ENCODE results near the gene KIAA0825.

KIAA0825 gene

GRCh38 chr5:94309141-94309540 is 309.3 kb downstream of the KIAA0825 start:
- H3K36me3 ChIP-seq (ENCODE audit: control insufficient read depth in 2 of 2, insufficient read depth in 2 of 2, low read length in 2 of 2): no peaks in the 10 kb centered on the region
- no peaks in the 10 kb centered on the region for H3K4me1 ChIP-seq (ENCODE audit: control insufficient read depth, insufficient read depth, low read length)
- no peak overlapping the region for H3K27ac ChIP-seq (ENCODE audit: low read length)
- H3K4me3 ChIP-seq (ENCODE audit: low read length in 2 of 2): no peak overlapping the region
- no peaks in the 10 kb centered on the region for H3K27me3 ChIP-seq (ENCODE audit: control insufficient read depth in 1 of 2, insufficient read depth in 2 of 2, low read length in 2 of 2)
- no peaks in the 10 kb centered on the region for H3K9me3 ChIP-seq (ENCODE audit: control insufficient read depth in 2 of 2, low read length in 2 of 2)
- H3K9ac ChIP-seq (ENCODE audit: low read length in 2 of 2): no peak overlapping the region

DNA sequence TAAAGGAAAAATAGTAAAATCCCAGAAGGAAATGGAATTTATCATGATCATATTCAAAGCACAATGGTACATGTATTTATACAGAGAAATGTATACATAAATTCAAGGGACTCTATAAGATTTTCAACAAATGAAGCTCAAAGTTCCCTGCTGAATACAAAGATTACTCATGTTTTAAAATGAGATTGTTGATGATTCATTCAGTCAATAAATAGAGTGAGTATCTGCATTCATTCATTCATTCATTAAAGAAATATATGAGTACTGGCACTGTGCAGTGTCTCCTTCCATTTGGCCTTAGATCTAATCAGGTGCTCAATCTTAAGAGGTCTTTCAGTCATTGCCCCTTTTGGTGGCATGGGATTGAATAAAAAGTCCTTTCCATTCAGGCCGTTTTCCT is 310.0 kb downstream of the KIAA0825 start:
- Histone ChIP-seq H3K4me1 (ENCODE audit: control insufficient read depth, insufficient read depth, low read length) (no peaks in the 10 kb centered on the region), H3K36me3 (ENCODE audit: control insufficient read depth in 2 of 2, insufficient read depth in 2 of 2, low read length in 2 of 2) (no peaks in the 10 kb centered on the region), H3K27ac (ENCODE audit: low read length) (no peak overlapping the region), H3K9ac (ENCODE audit: low read length in 2 of 2) (no peak overlapping the region), H3K9me3 (ENCODE audit: control insufficient read depth in 2 of 2, low read length in 2 of 2) (no peaks in the 10 kb centered on the region), H3K4me3 (ENCODE audit: low read length in 2 of 2) (no peak overlapping the region), H3K27me3 (ENCODE audit: control insufficient read depth in 1 of 2, insufficient read depth in 2 of 2, low read length in 2 of 2) (no peaks in the 10 kb centered on the region)

DNA sequence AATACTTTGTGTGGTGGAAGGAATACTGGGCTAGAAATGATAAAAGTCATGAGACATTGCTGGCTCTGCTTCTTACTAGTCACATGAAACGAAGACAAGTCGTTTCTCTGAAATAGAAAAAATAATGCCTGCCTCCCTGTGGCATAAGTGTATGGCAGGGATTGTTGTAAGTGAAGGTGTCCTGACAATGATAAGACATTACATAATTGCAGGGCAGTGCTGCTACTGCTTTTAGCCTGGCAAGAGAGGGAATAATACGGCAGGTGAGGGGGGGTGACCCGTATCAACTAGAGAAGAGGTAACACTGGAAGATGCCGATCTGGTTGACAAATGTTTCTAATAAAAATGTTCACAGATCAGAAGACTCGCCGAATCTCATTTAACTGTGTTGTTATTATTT is 314.3 kb downstream of the KIAA0825 start:
- Histone ChIP-seq H3K9ac (ENCODE audit: low read length in 2 of 2) (no peak overlapping the region), H3K27ac (ENCODE audit: low read length) (no peak overlapping the region), H3K4me3 (ENCODE audit: low read length in 2 of 2) (no peak overlapping the region), H3K4me1 (ENCODE audit: control insufficient read depth, insufficient read depth, low read length) (no peaks in the 10 kb centered on the region), H3K36me3 (ENCODE audit: control insufficient read depth in 2 of 2, insufficient read depth in 2 of 2, low read length in 2 of 2) (no peaks in the 10 kb centered on the region), H3K9me3 (ENCODE audit: control insufficient read depth in 2 of 2, low read length in 2 of 2) (no peaks in the 10 kb centered on the region), H3K27me3 (ENCODE audit: control insufficient read depth in 1 of 2, insufficient read depth in 2 of 2, low read length in 2 of 2) (no peaks in the 10 kb centered on the region)

GRCh38 chr5:94288937-94289336 is 329.5 kb downstream of the KIAA0825 start:
- Histone ChIP-seq H3K27me3 (ENCODE audit: control insufficient read depth in 1 of 2, insufficient read depth in 2 of 2, low read length in 2 of 2) (no peaks in the 10 kb centered on the region), H3K27ac (ENCODE audit: low read length) (no peak overlapping the region), H3K4me3 (ENCODE audit: low read length in 2 of 2) (no peak overlapping the region), H3K36me3 (ENCODE audit: control insufficient read depth in 2 of 2, insufficient read depth in 2 of 2, low read length in 2 of 2) (no peaks in the 10 kb centered on the region), H3K4me1 (ENCODE audit: control insufficient read depth, insufficient read depth, low read length) (no peaks in the 10 kb centered on the region), H3K9ac (ENCODE audit: low read length in 2 of 2) (no peak overlapping the region), H3K9me3 (ENCODE audit: control insufficient read depth in 2 of 2, low read length in 2 of 2) (no peaks in the 10 kb centered on the region)

GRCh38 chr5:94285984-94286383 is 332.4 kb downstream of the KIAA0825 start:
- Histone ChIP-seq H3K27me3 (ENCODE audit: control insufficient read depth in 1 of 2, insufficient read depth in 2 of 2, low read length in 2 of 2) (no peaks in the 10 kb centered on the region), H3K36me3 (ENCODE audit: control insufficient read depth in 2 of 2, insufficient read depth in 2 of 2, low read length in 2 of 2) (no peaks in the 10 kb centered on the region), H3K9ac (ENCODE audit: low read length in 2 of 2) (no peak overlapping the region), H3K9me3 (ENCODE audit: control insufficient read depth in 2 of 2, low read length in 2 of 2) (no peaks in the 10 kb centered on the region), H3K4me1 (ENCODE audit: control insufficient read depth, insufficient read depth, low read length) (no peaks in the 10 kb centered on the region), H3K27ac (ENCODE audit: low read length) (no peak overlapping the region), H3K4me3 (ENCODE audit: low read length in 2 of 2) (no peak overlapping the region)

DNA sequence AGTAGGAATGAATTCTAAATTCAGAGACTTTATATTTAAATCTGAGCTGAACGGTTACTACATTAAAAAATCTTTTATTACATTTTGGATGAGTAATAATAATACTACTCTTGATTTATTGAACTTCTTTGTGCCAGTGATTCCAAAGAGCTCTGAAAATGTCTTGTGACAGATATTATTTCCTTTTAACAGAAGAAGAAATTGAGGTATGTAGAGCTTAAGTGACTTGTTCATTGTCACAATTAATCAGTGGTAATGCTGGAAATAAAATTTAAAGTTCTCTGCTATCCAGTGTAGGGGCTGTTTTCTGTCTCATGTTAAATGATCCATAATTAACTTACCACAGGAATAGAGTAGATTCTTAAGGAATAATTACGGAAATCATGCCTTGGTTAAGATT is 335.3 kb downstream of the KIAA0825 start:
- Histone ChIP-seq H3K27me3 (ENCODE audit: control insufficient read depth in 1 of 2, insufficient read depth in 2 of 2, low read length in 2 of 2) (no peaks in the 10 kb centered on the region), H3K4me3 (ENCODE audit: low read length in 2 of 2) (no peak overlapping the region)

DNA sequence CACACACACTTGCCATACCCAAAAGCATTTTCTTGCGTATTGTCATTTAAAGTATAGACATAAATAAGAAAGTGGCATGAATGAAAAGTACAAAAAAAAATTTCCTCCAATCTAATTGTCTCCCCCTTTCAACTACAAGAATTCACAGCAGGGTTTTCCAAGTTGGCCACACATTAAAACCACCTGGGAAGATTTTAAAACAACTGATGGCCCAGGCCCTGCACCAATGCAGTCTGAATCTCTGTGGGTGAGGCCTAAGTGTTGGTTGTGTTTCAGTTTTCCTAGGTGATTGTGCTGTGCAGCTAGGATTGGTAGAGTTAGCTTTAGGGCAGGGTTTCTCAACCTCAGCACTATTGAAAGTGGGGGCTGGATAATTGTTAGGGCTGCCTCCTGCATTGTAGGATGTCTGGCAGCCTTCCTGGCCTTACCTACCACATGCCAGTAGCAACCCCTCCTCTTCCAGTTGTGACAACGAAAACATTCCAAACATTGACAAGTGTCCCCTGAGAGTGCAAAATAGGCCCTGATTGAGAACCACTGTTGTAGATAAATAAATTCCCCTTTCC is 337.1 kb downstream of the KIAA0825 start:
- H3K36me3 ChIP-seq (ENCODE audit: control insufficient read depth in 2 of 2, insufficient read depth in 2 of 2, low read length in 2 of 2): no peaks in the 10 kb centered on the region
- no peak overlapping the region for H3K27ac ChIP-seq (ENCODE audit: low read length)
- no peak overlapping the region for H3K4me3 ChIP-seq (ENCODE audit: low read length in 2 of 2)
- H3K4me1 ChIP-seq (ENCODE audit: control insufficient read depth, insufficient read depth, low read length): no peaks in the 10 kb centered on the region
- H3K9ac ChIP-seq (ENCODE audit: low read length in 2 of 2): no peak overlapping the region
- no peaks in the 10 kb centered on the region for H3K9me3 ChIP-seq (ENCODE audit: control insufficient read depth in 2 of 2, low read length in 2 of 2)
- no peaks in the 10 kb centered on the region for H3K27me3 ChIP-seq (ENCODE audit: control insufficient read depth in 1 of 2, insufficient read depth in 2 of 2, low read length in 2 of 2)

More for the DNA sequence above, 335.3 kb downstream of the KIAA0825 start:
- Histone ChIP-seq H3K36me3 (ENCODE audit: control insufficient read depth in 2 of 2, insufficient read depth in 2 of 2, low read length in 2 of 2) (no peaks in the 10 kb centered on the region), H3K9ac (ENCODE audit: low read length in 2 of 2) (no peak overlapping the region), H3K4me1 (ENCODE audit: control insufficient read depth, insufficient read depth, low read length) (no peaks in the 10 kb centered on the region), H3K27ac (ENCODE audit: low read length) (no peak overlapping the region), H3K9me3 (ENCODE audit: control insufficient read depth in 2 of 2, low read length in 2 of 2) (no peaks in the 10 kb centered on the region)

DNA sequence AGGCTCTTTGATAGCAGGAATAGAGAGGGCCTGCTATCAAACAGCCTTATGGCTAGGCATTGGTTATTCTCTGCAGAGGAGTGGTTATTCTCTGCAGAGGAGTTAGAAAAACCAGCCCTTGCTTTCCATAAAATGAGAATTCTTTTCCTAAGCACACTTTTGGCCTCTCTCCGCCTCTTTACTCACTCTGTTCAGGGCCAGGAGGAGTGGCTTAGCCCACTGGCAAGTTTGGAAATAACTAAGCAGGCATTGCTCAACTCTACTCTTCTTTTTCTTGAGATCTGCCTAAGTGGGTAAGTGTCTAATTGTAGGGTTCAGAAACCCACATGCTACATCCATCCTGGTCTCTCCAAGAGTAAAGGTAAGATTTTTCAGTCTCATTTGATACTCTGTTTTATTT is 341.7 kb downstream of the KIAA0825 start:
- Histone ChIP-seq H3K4me1 (ENCODE audit: control insufficient read depth, insufficient read depth, low read length) (no peaks in the 10 kb centered on the region), H3K9ac (ENCODE audit: low read length in 2 of 2) (no peak overlapping the region), H3K27me3 (ENCODE audit: control insufficient read depth in 1 of 2, insufficient read depth in 2 of 2, low read length in 2 of 2) (no peaks in the 10 kb centered on the region), H3K9me3 (ENCODE audit: control insufficient read depth in 2 of 2, low read length in 2 of 2) (no peaks in the 10 kb centered on the region), H3K4me3 (ENCODE audit: low read length in 2 of 2) (no peak overlapping the region), H3K36me3 (ENCODE audit: control insufficient read depth in 2 of 2, insufficient read depth in 2 of 2, low read length in 2 of 2) (no peaks in the 10 kb centered on the region), H3K27ac (ENCODE audit: low read length) (no peak overlapping the region)

DNA sequence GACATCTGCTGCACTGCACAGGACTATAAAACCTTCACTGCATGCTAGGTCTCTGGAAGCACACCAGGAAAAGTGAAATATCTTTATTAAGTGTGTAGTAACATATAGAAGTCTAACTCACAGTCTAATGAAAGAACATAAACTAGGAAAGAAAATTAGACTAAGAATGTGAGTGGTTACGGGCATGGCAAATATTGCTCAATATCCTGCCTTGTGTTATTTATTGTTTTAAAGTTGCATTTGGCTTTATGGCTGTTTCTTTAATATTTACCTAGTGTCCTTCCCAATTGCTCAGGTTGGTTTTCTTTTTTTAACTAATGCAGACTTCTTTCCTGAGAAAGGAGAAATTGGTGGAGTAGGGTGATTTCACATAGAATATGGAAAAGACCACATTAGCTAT is 342.4 kb downstream of the KIAA0825 start:
- Histone ChIP-seq H3K9ac (ENCODE audit: low read length in 2 of 2) (no peak overlapping the region), H3K27ac (ENCODE audit: low read length) (no peak overlapping the region), H3K4me1 (ENCODE audit: control insufficient read depth, insufficient read depth, low read length) (no peaks in the 10 kb centered on the region), H3K27me3 (ENCODE audit: control insufficient read depth in 1 of 2, insufficient read depth in 2 of 2, low read length in 2 of 2) (no peaks in the 10 kb centered on the region), H3K36me3 (ENCODE audit: control insufficient read depth in 2 of 2, insufficient read depth in 2 of 2, low read length in 2 of 2) (no peaks in the 10 kb centered on the region), H3K9me3 (ENCODE audit: control insufficient read depth in 2 of 2, low read length in 2 of 2) (no peaks in the 10 kb centered on the region), H3K4me3 (ENCODE audit: low read length in 2 of 2) (no peak overlapping the region)

- Histone ChIP-seq H3K27me3 (ENCODE audit: control insufficient read depth in 1 of 2, insufficient read depth in 2 of 2, low read length in 2 of 2) (no peaks in the 10 kb centered on the region), H3K4me1 (ENCODE audit: control insufficient read depth, insufficient read depth, low read length) (no peaks in the 10 kb centered on the region), H3K4me3 (ENCODE audit: low read length in 2 of 2) (no peak overlapping the region), H3K9me3 (ENCODE audit: control insufficient read depth in 2 of 2, low read length in 2 of 2) (no peaks in the 10 kb centered on the region), H3K27ac (ENCODE audit: low read length) (no peak overlapping the region), H3K36me3 (ENCODE audit: control insufficient read depth in 2 of 2, insufficient read depth in 2 of 2, low read length in 2 of 2) (no peaks in the 10 kb centered on the region), H3K9ac (ENCODE audit: low read length in 2 of 2) (no peak overlapping the region)
These were observed 343.7 kb downstream of the KIAA0825 start for GRCh38 chr5:94274707-94275106.

- Histone ChIP-seq H3K27ac (ENCODE audit: low read length) (no peak overlapping the region), H3K9ac (ENCODE audit: low read length in 2 of 2) (no peak overlapping the region), H3K9me3 (ENCODE audit: control insufficient read depth in 2 of 2, low read length in 2 of 2) (no peaks in the 10 kb centered on the region), H3K4me1 (ENCODE audit: control insufficient read depth, insufficient read depth, low read length) (no peaks in the 10 kb centered on the region), H3K36me3 (ENCODE audit: control insufficient read depth in 2 of 2, insufficient read depth in 2 of 2, low read length in 2 of 2) (no peaks in the 10 kb centered on the region), H3K4me3 (ENCODE audit: low read length in 2 of 2) (no peak overlapping the region), H3K27me3 (ENCODE audit: control insufficient read depth in 1 of 2, insufficient read depth in 2 of 2, low read length in 2 of 2) (no peaks in the 10 kb centered on the region)
These were observed 350.2 kb downstream of the KIAA0825 start for GRCh38 chr5:94268226-94268625.
